HG03378 (cell line): ENCODE data around the gene LYPD1.

Source experiments
- ATAC-seq: cut with Tn5 transposase; IDR thresholded peaks from one replicate; pipeline ENCODE4 v1.9.1; 2021; ENCODE audit warnings: mild to moderate bottlenecking, moderate library complexity; ENCODE audit not compliant: unreplicated experiment

The LYPD1 gene

DNA sequence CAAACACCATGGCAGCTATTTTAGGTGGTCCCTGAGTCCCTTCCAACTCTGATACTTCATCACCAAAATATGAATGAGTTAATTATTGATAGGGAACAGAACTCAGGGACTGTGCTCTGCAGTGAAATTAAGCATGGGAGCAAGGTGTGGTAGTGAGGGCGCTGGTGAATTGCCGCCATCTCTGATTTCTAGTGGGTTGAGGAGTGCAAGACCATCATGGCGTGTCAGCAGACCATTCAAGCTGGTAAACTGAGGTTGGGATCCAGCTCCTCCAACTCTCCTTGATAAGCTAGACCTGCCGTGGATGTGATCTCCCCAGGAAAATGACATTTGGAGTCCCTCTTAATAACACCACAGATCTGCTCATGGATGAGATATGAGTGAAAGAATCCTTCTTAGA lies 70.4 kb downstream of the LYPD1 start:
- no peak for ATAC-seq

DNA sequence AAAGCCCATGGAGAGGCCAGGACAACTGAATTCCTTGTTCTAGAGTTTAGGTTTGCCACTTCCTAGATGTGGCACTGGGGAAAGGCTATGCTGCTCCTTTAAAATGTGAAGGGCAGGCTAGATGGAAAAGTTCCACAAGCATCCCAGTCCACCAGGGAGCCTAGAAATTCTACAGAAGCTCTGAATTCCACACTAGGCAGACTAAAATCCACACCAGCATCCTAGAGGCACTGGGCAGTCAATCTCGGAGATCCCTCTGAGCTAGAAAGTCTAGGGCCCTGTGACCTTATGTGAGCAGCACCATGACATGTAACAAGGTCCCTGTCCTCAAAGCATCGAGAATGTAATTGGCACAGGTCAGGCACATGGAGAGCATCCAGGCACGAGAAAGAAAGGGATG lies 71.5 kb downstream of the LYPD1 start:
- no peak for ATAC-seq

DNA sequence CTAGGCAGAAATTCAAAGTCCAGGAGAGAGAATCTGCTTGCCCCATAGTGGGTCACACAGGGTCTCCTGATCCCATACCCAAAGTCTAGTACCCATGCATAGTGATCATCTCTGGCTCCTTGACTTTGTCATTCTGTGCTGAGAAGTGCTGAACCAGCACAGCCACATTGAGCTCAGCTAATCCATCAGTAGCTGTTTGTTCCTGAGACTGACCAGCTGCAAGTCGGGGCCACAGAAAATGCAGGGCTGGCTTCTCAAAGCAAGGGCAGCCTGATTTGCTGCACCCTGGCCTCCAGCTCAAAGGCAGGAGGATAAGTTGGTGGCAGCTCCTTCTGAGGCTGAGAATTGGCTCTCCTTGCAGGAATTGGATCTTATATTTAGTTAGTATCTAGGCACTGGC lies 72.2 kb downstream of the LYPD1 start:
- ATAC-seq = no peak

DNA sequence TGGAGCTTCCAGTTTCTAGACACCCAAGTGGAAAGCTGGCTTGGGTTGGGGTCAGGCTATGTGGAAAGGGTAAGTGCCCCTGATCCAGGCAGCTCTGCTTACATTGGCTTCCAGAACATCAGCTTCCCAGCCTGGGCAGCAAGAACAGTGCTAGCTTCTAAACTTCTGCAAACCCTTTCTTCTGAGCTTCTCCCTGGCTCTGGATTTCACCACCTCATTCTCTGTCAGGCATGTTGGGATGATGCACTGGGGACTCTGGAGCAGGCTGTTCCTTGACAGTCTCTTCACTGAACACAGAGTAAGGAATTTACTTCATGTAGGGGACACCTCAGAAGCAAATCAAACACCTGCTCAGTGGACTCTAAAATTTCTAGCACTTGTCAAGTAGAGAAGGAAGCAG lies 72.8 kb downstream of the LYPD1 start:
- no peak for ATAC-seq

DNA sequence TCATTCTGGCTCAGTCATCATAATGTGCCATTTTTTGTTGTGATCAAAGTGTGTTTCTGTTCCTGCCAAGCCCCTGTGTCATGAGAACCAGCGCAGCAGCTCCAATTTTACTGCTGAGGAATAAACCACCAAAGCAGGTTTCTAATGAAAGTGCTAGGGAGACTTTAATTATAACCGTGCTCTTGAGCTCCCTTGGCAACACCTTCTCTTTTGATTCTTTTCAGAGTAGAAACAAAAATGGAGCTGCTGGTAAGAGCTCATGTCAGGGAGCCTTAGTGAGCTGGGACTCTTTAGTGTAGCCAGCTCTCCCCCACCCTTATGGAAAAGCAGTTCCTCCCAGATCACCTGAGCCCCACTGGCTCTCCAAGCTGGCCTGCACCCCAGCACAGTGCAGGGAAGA lies 74.3 kb downstream of the LYPD1 start:
- no peak for ATAC-seq

DNA sequence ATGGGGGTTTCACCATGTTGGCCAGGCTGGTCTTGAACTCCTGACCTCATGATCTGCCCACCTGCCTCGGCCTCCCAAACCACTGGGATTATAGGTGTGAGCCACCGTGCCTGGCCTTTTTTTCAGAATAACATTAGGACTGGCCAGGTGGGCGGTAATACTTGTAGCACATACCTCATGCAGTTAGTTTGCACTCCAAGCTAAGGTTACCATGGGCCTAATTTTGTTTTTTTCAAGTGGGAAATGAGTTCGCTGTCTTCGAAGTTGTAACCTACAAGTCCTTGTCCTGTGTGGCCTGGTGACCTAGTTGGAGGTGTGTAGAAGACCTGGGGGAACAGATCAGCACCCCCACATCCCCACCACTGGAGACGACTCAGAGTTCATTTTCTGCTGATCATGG lies 74.8 kb downstream of the LYPD1 start:
- no peak for ATAC-seq
